HepG2 (cell line): ENCODE measurements around the gene CFAP46.

ENCODE experiments used
- BORCS8-MEF2B ChIP-seq: sonication (generic); formaldehyde crosslinking; IDR thresholded peaks from 2 replicates; pipeline ENCODE4 v1.8.0; 2022; ENCODE audit warnings: mild to moderate bottlenecking, missing genetic modification reagents
- GATA4 ChIP-seq: sonication (generic); IDR thresholded peaks from 2 replicates; pipeline ENCODE4 v1.6.1; 2016; ENCODE audit warnings: antibody characterized with exemption, low read depth, borderline replicate concordance
- GLI4 ChIP-seq: sonication (generic); formaldehyde crosslinking; IDR thresholded peaks from 2 replicates; pipeline ENCODE4 v1.5.1; 2020; ENCODE audit warnings: missing genetic modification reagents, mild to moderate bottlenecking, moderate library complexity, borderline replicate concordance
- NFIC ChIP-seq: IDR thresholded peaks from 2 replicates; pipeline ENCODE4 v1.6.1; 2012; ENCODE audit warnings: mild to moderate bottlenecking, low read length, inconsistent platforms
- TF ChIP-seq, protein P1 (sequence below): sonication (generic); formaldehyde crosslinking; IDR thresholded peaks from 2 replicates; pipeline ENCODE4 v1.4.0; 2020; ENCODE audit warnings: missing genetic modification reagents
- TF ChIP-seq, protein P2 (sequence below): IDR thresholded peaks from 2 replicates; pipeline ENCODE4 v1.6.1; 2018; ENCODE audit warnings: missing genetic modification reagents, mild to moderate bottlenecking, missing compliant biosample characterization
- TF ChIP-seq, protein P3 (sequence below): sonication (generic); formaldehyde crosslinking; IDR thresholded peaks from 2 replicates; pipeline ENCODE4 v1.5.0; 2020; ENCODE audit warnings: mild to moderate bottlenecking, missing genetic modification reagents, moderate library complexity
- TF ChIP-seq, protein P4 (sequence below): IDR thresholded peaks from 2 replicates; pipeline ENCODE4 v1.6.1; 2016; ENCODE audit warnings: low read depth

DNA sequence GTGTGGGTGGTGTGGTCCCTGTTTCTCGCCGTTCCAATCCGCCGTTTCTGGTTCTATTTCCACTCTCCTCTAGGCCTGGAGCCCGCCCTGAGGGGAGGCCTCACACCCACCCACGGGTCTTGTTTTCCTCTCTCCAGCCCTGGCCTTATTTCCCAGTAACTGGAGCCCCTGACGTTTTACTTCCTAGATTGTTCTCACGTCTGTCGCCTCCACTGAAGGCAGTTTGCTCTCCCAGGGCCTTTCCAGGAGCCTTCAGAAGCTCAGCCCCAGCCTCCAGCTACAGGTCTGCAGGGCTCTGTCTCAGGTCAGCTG, 30.6 kb downstream of the CFAP46 start:
- TF ChIP-seq, protein P1, sequence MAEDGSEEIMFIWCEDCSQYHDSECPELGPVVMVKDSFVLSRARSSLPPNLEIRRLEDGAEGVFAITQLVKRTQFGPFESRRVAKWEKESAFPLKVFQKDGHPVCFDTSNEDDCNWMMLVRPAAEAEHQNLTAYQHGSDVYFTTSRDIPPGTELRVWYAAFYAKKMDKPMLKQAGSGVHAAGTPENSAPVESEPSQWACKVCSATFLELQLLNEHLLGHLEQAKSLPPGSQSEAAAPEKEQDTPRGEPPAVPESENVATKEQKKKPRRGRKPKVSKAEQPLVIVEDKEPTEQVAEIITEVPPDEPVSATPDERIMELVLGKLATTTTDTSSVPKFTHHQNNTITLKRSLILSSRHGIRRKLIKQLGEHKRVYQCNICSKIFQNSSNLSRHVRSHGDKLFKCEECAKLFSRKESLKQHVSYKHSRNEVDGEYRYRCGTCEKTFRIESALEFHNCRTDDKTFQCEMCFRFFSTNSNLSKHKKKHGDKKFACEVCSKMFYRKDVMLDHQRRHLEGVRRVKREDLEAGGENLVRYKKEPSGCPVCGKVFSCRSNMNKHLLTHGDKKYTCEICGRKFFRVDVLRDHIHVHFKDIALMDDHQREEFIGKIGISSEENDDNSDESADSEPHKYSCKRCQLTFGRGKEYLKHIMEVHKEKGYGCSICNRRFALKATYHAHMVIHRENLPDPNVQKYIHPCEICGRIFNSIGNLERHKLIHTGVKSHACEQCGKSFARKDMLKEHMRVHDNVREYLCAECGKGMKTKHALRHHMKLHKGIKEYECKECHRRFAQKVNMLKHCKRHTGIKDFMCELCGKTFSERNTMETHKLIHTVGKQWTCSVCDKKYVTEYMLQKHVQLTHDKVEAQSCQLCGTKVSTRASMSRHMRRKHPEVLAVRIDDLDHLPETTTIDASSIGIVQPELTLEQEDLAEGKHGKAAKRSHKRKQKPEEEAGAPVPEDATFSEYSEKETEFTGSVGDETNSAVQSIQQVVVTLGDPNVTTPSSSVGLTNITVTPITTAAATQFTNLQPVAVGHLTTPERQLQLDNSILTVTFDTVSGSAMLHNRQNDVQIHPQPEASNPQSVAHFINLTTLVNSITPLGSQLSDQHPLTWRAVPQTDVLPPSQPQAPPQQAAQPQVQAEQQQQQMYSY (CRISPR knock-in tag), result no peak
- TF ChIP-seq GLI4 (CRISPR knock-in tag) (no peak), GATA4 (no peak), BORCS8-MEF2B (CRISPR knock-in tag) (no peak), NFIC (no peak)
- TF ChIP-seq, protein P2, sequence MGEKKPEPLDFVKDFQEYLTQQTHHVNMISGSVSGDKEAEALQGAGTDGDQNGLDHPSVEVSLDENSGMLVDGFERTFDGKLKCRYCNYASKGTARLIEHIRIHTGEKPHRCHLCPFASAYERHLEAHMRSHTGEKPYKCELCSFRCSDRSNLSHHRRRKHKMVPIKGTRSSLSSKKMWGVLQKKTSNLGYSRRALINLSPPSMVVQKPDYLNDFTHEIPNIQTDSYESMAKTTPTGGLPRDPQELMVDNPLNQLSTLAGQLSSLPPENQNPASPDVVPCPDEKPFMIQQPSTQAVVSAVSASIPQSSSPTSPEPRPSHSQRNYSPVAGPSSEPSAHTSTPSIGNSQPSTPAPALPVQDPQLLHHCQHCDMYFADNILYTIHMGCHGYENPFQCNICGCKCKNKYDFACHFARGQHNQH (CRISPR knock-in tag), result no peak
- TF ChIP-seq, protein P3, sequence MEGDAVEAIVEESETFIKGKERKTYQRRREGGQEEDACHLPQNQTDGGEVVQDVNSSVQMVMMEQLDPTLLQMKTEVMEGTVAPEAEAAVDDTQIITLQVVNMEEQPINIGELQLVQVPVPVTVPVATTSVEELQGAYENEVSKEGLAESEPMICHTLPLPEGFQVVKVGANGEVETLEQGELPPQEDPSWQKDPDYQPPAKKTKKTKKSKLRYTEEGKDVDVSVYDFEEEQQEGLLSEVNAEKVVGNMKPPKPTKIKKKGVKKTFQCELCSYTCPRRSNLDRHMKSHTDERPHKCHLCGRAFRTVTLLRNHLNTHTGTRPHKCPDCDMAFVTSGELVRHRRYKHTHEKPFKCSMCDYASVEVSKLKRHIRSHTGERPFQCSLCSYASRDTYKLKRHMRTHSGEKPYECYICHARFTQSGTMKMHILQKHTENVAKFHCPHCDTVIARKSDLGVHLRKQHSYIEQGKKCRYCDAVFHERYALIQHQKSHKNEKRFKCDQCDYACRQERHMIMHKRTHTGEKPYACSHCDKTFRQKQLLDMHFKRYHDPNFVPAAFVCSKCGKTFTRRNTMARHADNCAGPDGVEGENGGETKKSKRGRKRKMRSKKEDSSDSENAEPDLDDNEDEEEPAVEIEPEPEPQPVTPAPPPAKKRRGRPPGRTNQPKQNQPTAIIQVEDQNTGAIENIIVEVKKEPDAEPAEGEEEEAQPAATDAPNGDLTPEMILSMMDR (CRISPR knock-in tag), result no peak
- TF ChIP-seq, protein P4, sequence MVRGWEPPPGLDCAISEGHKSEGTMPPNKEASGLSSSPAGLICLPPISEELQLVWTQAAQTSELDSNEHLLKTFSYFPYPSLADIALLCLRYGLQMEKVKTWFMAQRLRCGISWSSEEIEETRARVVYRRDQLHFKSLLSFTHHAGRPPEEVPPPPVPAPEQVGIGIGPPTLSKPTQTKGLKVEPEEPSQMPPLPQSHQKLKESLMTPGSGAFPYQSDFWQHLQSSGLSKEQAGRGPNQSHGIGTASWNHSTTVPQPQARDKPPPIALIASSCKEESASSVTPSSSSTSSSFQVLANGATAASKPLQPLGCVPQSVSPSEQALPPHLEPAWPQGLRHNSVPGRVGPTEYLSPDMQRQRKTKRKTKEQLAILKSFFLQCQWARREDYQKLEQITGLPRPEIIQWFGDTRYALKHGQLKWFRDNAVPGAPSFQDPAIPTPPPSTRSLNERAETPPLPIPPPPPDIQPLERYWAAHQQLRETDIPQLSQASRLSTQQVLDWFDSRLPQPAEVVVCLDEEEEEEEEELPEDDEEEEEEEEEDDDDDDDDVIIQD (CRISPR knock-in tag), result no peak
